ENCODE data around the gene TPT1. TPM values are rescaled to one million over a fixed set of nuclear protein-coding genes. Genes with fewer than 3 reads are reported as not detected.

TPT1 gene
- total RNA-seq, 1 experiment from 2014 or later = 1,963 TPM

- H3K4me1 ChIP-seq (ENCODE audit: insufficient read depth, low read length, poor library complexity, severe bottlenecking) = no peaks in the 10 kb centered on the region
- ChIA-PET CTCF (no interaction called here), POLR2A (ENCODE audit: low non-redundant PET) (no interaction called here)
- H3K4me3 ChIP-seq (ENCODE audit: low read depth, low read length, poor library complexity, severe bottlenecking) = no peak overlapping the region
- no peak overlapping the region for H3K27ac ChIP-seq (ENCODE audit: low read depth, low read length, poor library complexity, severe bottlenecking)
- no peaks in the 10 kb centered on the region for H3K27me3 ChIP-seq (replicated peaks; ENCODE audit: insufficient read depth, low read depth, low read length, poor library complexity)
- no peaks in the 10 kb centered on the region for H3K9me3 ChIP-seq (ENCODE audit: low read depth, low read length, poor library complexity, severe bottlenecking)
- no peak for DNase-seq (ENCODE audit: low spot score)
- peaks cover 3% of the 10 kb centered on the region for H3K36me3 ChIP-seq (ENCODE audit: insufficient read depth, low read length, poor library complexity, severe bottlenecking)
- no TSS peak for BruUV-seq (replicated peaks)
- TF ChIP-seq EZH2 (IDR thresholded peaks at IDR 0.05; ENCODE audit: borderline replicate concordance, low read depth, low read length, poor library complexity, severe bottlenecking) (no peak), CTCF (conservative IDR thresholded peaks at IDR 0.05; ENCODE audit: low read depth, low read length) (no peak)
- intact Hi-C loops (cut with micrococcal nuclease; ENCODE audit: unreplicated experiment) = no loop called here
Measured at GRCh38 chr13:45356966-45357672, 16.1 kb upstream of the TPT1 start.

DNA sequence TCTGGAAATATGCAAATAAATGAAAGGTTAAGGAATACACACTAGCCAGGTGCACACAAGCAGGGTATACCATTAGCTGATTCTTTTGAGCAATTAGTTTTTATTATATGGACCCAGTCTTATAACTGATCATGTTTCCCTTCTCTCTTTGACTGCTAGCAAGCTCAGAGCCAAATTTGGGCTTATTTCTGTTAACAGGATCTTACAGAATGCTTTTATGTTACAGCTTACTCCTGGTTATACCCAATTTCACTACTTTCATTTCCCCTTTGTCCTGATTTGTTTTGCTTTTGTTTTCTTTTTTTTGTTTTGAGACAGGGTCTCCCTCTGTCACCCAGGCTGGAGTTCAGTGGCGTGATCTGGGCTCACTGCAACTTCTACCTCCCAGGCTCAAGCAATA is 12.9 kb upstream of the TPT1 start:
- no TSS peak for BruUV-seq (replicated peaks)
- no peaks in the 10 kb centered on the region for H3K9me3 ChIP-seq (ENCODE audit: low read depth, low read length, poor library complexity, severe bottlenecking)
- POLR2A ChIA-PET (ENCODE audit: low non-redundant PET) = interaction anchor here (0.8 kb wide), 1 partner anchor 21 kb away, joined by 6 read pairs; no protein-coding TSS in a partner anchor

GRCh38 chr13:45352031-45352430 is 11.0 kb upstream of the TPT1 start:
- Histone ChIP-seq H3K27me3 (replicated peaks; ENCODE audit: insufficient read depth, low read depth, low read length, poor library complexity) (no peaks in the 10 kb centered on the region), H3K4me3 (ENCODE audit: low read depth, low read length, poor library complexity, severe bottlenecking) (no peak overlapping the region), H3K9me3 (ENCODE audit: low read depth, low read length, poor library complexity, severe bottlenecking) (no peaks in the 10 kb centered on the region), H3K27ac (ENCODE audit: low read depth, low read length, poor library complexity, severe bottlenecking) (no peak overlapping the region), H3K36me3 (ENCODE audit: insufficient read depth, low read length, poor library complexity, severe bottlenecking) (peaks cover 15% of the 10 kb centered on the region), H3K4me1 (ENCODE audit: insufficient read depth, low read length, poor library complexity, severe bottlenecking) (peaks cover 6% of the 10 kb centered on the region)
- intact Hi-C loops (cut with micrococcal nuclease; ENCODE audit: unreplicated experiment) = no loop called here
- no peak for DNase-seq (ENCODE audit: low spot score)
- BruUV-seq (replicated peaks) = no TSS peak
- POLR2A ChIA-PET (ENCODE audit: low non-redundant PET) = no interaction called here
- CTCF ChIA-PET = no interaction called here
- TF ChIP-seq EZH2 (IDR thresholded peaks at IDR 0.05; ENCODE audit: borderline replicate concordance, low read depth, low read length, poor library complexity, severe bottlenecking) = no peak
- TF ChIP-seq CTCF (conservative IDR thresholded peaks at IDR 0.05; ENCODE audit: low read depth, low read length) = no peak

More for the DNA sequence above, 12.9 kb upstream of the TPT1 start:
- no peak overlapping the region for H3K27ac ChIP-seq (ENCODE audit: low read depth, low read length, poor library complexity, severe bottlenecking)
- H3K4me3 ChIP-seq (ENCODE audit: low read depth, low read length, poor library complexity, severe bottlenecking) = no peak overlapping the region
- DNase-seq (ENCODE audit: low spot score) = no peak
- H3K27me3 ChIP-seq (replicated peaks; ENCODE audit: insufficient read depth, low read depth, low read length, poor library complexity) = no peaks in the 10 kb centered on the region
- intact Hi-C loops (cut with micrococcal nuclease; ENCODE audit: unreplicated experiment) = no loop called here
- CTCF ChIA-PET = no interaction called here
- peaks cover 6% of the 10 kb centered on the region for H3K4me1 ChIP-seq (ENCODE audit: insufficient read depth, low read length, poor library complexity, severe bottlenecking)
- TF ChIP-seq EZH2 (IDR thresholded peaks at IDR 0.05; ENCODE audit: borderline replicate concordance, low read depth, low read length, poor library complexity, severe bottlenecking) = no peak
- peaks cover 11% of the 10 kb centered on the region for H3K36me3 ChIP-seq (ENCODE audit: insufficient read depth, low read length, poor library complexity, severe bottlenecking)

GRCh38 chr13:45350152-45350551 is 9.2 kb upstream of the TPT1 start:
- Histone ChIP-seq H3K4me1 (ENCODE audit: insufficient read depth, low read length, poor library complexity, severe bottlenecking) (peaks cover 6% of the 10 kb centered on the region), H3K27me3 (replicated peaks; ENCODE audit: insufficient read depth, low read depth, low read length, poor library complexity) (no peaks in the 10 kb centered on the region), H3K27ac (ENCODE audit: low read depth, low read length, poor library complexity, severe bottlenecking) (no peak overlapping the region), H3K36me3 (ENCODE audit: insufficient read depth, low read length, poor library complexity, severe bottlenecking) (peaks cover 18% of the 10 kb centered on the region), H3K9me3 (ENCODE audit: low read depth, low read length, poor library complexity, severe bottlenecking) (no peaks in the 10 kb centered on the region), H3K4me3 (ENCODE audit: low read depth, low read length, poor library complexity, severe bottlenecking) (no peak overlapping the region)
- intact Hi-C loops (cut with micrococcal nuclease; ENCODE audit: unreplicated experiment) = no loop called here
- BruUV-seq (replicated peaks) = no TSS peak
- POLR2A ChIA-PET (ENCODE audit: low non-redundant PET) = no interaction called here
- no peak for DNase-seq (ENCODE audit: low spot score)
- TF ChIP-seq EZH2 (IDR thresholded peaks at IDR 0.05; ENCODE audit: borderline replicate concordance, low read depth, low read length, poor library complexity, severe bottlenecking) (no peak), CTCF (conservative IDR thresholded peaks at IDR 0.05; ENCODE audit: low read depth, low read length) (no peak)
- CTCF ChIA-PET = no interaction called here
